ENCODE results near the gene MOK. TPM values are rescaled to one million over a fixed set of nuclear protein-coding genes. Genes with fewer than 3 reads are reported as not detected.

MOK gene
- total RNA-seq, 6 experiments from 2014 or later: 2.7 to 4.7 (median 3.8) TPM

DNA sequence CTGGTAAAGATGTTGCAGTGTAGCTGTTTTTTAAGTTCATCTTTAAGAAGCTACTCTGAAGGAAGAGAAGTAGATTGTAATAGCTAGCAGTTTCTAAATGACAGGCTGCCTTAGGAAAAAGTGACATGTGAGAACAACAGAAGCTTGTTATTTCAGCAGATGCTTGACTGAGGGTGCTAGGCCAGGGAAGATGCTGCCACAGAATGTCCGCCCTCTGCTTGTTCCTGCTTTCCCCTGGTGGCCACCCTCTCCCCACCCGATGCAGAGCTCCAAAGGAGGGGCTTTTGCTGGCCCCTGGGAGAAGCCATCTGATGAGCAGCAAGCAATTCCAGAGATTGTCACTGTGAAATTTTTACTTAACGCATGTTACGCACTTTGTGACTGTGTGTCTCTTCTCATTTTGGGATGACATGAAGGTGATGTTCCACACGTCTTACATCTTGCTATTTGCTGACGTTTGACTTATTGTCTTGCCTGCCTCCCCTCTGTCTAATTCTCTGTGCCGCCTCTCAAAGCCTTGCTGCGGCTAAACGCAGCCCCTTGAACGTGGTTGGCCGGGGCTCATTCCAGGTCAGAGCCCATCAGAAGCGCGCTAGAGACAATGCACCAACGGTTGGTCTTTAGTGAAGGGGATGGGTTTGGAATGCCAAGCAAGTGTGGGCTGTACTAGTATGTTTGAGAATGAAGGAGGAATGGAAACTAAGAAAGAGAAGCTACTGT is 120.5 kb downstream of the MOK start:
- Histone ChIP-seq H3K4me3 (no peak overlapping the region), H3K9me3 (no peaks in the 10 kb centered on the region), H3K4me1 (peaks cover 0 to 11% (median 0%) of the 10 kb centered on the region in 4 donors), H3K36me3 (no peaks in the 10 kb centered on the region), H3K27ac (no peak overlapping the region), H3K27me3 (no peaks in the 10 kb centered on the region)
- intact Hi-C loops (cut with DNase I): no loop called here
- TF ChIP-seq CTCF (IDR thresholded peaks at IDR 0.05): no peak
- TF ChIP-seq POLR2A (IDR thresholded peaks at IDR 0.05): no peak
- peak in 2 of 4 donors; percentile 18 to 23 for ATAC-seq
- no peak for DNase-seq
- WGBS (ENCODE audit: insufficient coverage, low coverage, low lambda C conversion rate, missing lambda C conversion rate): 93% methylated on average over 13 of the region's 14 CpGs

DNA sequence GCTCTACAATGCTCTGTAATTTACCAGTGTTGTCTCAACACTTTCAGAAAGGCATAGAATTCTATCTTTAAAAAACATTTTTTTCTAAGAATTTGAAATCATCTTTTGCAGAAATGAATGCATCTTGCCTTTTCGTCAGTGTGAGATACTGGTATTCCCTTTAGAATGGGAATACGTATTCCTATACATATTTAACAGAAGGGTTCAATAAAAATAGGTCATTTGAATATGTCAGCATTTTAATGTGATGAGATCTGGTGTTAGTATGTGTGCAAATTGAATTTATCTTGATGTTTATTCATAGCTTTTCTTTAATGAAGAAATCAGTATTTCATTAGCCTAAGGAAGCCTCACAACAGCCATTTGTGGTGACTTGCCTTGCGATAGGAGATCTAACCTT is 121.1 kb downstream of the MOK start:
- intact Hi-C loops (cut with DNase I): no loop called here
- no peak for TF ChIP-seq CTCF (IDR thresholded peaks at IDR 0.05)
- no peak for TF ChIP-seq POLR2A (IDR thresholded peaks at IDR 0.05)
- DNase-seq: no peak
- H3K4me1 ChIP-seq: peaks cover 0 to 11% (median 0%) of the 10 kb centered on the region in 4 donors
- no peak overlapping the region for H3K4me3 ChIP-seq
- ATAC-seq: no peak
- no peaks in the 10 kb centered on the region for H3K36me3 ChIP-seq
- no peak overlapping the region for H3K27ac ChIP-seq
- H3K9me3 ChIP-seq: no peaks in the 10 kb centered on the region
- no peaks in the 10 kb centered on the region for H3K27me3 ChIP-seq
- 92% methylated on average over 3 of the region's 3 CpGs for WGBS (ENCODE audit: insufficient coverage, low coverage, low lambda C conversion rate, missing lambda C conversion rate)

DNA sequence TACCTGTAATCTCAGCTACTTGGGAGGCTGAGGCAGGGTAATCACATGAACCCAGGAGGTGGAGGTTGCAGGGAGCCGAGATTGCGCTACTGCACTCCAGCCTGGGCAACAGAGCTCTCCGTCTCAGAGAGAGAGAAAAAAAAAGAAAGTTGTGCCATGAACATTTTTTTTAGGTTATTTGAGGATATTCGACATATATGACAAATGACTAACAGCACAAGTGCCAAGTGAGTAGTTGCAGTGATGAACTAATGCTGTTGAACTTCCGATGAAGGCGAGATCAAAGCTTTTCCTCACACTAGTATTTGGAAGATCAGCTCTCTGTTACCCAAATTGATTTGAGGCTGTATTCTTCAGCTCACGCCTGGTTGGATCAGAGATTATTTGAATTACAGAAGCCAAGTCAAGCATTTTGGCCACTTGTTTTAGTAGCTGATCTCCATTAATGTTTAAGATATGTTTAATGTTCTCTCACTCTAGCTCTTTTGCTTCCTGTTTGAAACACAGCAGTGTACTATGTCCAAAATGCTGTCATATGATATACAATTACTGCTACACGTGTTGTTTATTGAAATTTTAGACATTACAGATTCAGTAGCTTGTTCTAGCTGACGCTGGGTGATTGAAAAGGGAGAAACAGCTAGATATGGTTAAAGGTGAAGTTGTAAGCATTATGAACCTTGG is 121.9 kb downstream of the MOK start:
- H3K27me3 ChIP-seq: no peaks in the 10 kb centered on the region
- no peak for DNase-seq
- TF ChIP-seq POLR2A (IDR thresholded peaks at IDR 0.05) (no peak), CTCF (IDR thresholded peaks at IDR 0.05) (no peak)
- no peaks in the 10 kb centered on the region for H3K9me3 ChIP-seq
- ATAC-seq: no peak
- H3K4me1 ChIP-seq: peaks cover 0 to 11% (median 0%) of the 10 kb centered on the region in 4 donors
- H3K27ac ChIP-seq: no peak overlapping the region
- intact Hi-C loops (cut with DNase I): no loop called here
- H3K4me3 ChIP-seq: no peak overlapping the region
- WGBS (ENCODE audit: insufficient coverage, low coverage, low lambda C conversion rate, missing lambda C conversion rate): 77% methylated on average over 9 of the region's 9 CpGs
- H3K36me3 ChIP-seq: no peaks in the 10 kb centered on the region

GRCh38 chr14:102182190-102182589 is 122.8 kb downstream of the MOK start:
- no peak overlapping the region for H3K27ac ChIP-seq
- intact Hi-C loops (cut with DNase I): no loop called here
- H3K27me3 ChIP-seq: no peaks in the 10 kb centered on the region
- no peaks in the 10 kb centered on the region for H3K9me3 ChIP-seq
- TF ChIP-seq CTCF (IDR thresholded peaks at IDR 0.05): no peak
- no peak for TF ChIP-seq POLR2A (IDR thresholded peaks at IDR 0.05)
- no peak overlapping the region for H3K4me3 ChIP-seq
- H3K36me3 ChIP-seq: no peaks in the 10 kb centered on the region
- H3K4me1 ChIP-seq: peaks cover 0 to 11% (median 0%) of the 10 kb centered on the region in 4 donors
- ATAC-seq (peak in 1 of 4 donors; percentile 25), DNase-seq (no peak)
